ENCODE measurements around the gene ZSCAN20.

ZSCAN20 gene

DNA sequence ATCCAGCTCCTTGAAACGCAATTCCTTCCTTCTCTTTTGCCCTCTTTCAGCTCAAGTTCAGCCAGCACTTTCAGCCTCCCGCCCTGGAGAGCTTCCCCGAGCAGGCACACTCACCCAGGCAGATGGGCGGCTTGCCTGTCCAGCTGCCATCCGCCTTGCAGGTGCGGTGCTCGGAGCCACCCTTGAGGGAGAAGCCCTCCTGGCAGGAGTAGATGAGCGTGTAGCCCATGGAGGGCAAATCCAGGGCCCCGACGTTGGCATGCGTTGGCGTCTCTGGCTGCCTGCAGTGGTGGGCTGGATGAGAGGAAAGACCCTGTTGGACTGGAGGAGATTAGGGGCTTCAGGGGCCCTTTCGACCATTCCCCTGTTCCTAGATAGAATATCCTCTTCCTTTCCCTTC is 60.5 kb downstream of the ZSCAN20 start:
- no peak for DNase-seq (ENCODE audit: low read depth in 3 of 3)

DNA sequence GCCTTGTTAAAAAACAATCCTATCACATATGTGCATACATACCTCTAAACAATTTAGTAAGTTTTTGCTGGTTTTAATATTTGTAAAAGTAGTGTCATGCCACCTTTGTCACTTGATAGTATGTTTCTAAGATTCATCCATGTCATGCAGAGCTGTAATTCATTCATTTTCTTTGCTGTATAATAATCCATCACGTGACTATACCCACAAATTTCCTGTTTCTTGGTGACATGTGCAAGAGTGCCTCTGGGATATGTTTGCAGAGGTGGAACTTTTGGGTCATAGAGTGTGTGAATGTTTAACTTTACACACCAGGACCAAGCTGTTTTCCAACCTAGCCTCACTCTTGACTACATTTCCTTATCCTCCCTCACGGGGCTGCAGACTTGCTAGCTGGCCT is 62.9 kb downstream of the ZSCAN20 start:
- no peak for DNase-seq (ENCODE audit: low read depth in 3 of 3)

DNA sequence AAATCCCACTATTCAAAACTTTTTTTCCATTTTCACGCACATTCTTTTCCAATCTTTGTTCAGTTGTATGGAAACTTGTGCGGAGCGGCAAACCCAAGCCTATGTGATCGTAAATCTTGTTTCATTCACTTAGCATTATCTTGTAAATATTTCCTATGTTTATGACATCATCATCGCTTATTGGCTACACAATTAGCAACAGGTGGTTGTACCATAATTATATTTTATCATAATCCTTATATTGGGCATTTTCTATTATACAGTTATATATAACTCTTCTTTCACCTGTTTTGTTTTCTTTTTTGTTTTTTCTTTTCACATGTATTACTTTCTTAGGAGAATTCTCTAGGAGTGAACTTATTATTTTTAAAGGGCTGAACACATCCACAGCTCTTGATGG is 65.4 kb downstream of the ZSCAN20 start:
- no peak for DNase-seq (ENCODE audit: low read depth in 3 of 3)

DNA sequence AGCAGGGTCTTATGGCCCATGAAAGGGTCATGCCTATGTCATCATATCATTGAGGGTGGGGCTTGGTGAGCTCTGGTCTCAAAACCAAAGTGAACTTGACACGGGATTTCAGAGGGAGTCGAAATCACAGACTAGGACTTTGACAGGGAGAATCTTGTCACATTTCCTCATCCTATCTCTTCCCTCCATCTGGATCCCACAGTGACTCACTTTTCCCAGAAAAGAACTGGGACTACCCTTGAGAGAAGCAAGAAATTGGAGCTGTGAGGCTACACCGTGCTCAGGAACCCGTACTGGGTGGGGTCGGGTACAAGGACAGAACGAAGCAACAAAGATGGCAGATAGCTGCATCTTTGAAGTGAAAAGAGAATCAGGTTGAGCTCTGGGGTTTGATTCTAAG is 69.5 kb downstream of the ZSCAN20 start:
- DNase-seq (ENCODE audit: low read depth in 3 of 3): no peak
